IMR-90 (cell line): ENCODE data around the gene PDS5A. TPM values are rescaled to one million over a fixed set of nuclear protein-coding genes. Genes with fewer than 3 reads are reported as not detected.

ENCODE experiments used
- ATAC-seq: fragments of 200-7000 bp; cut with Tn5 transposase; 2 replicates; pipeline ENCODE4 v1.9.1; 2020; ENCODE audit warnings: low read depth, mild to moderate bottlenecking, moderate library complexity
- BruUV-seq: library from RNA; stranded (reverse); fragments of 400-500 nt; replicated peaks from 2 replicates; lab custom pipeline; 2021; lab: Mats Ljungman, UMichigan
- CTCF ChIA-PET: fragments of 300-600 bp; formaldehyde crosslinking; extraction: SDS; loops from one replicate; lab custom pipeline; 2021; ENCODE audit warnings: antibody characterized with exemption; lab: Yijun Ruan, JAX
- POLR2A ChIA-PET: fragments of 300-600 bp; sonication (Branson Sonifier 250); formaldehyde crosslinking; loops from one replicate; lab custom pipeline; 2022; ENCODE audit warnings: antibody characterized with exemption; ENCODE audit not compliant: unreplicated experiment; lab: Charles Lee
- DNase-seq: peaks from one replicate; pipeline ENCODE4 v3.0.0; 2013
- H2AFZ ChIP-seq: replicated peaks from 2 replicates; pipeline ENCODE3; 2013; ENCODE audit warnings: low read length, mild to moderate bottlenecking; ENCODE audit not compliant: poor library complexity
- H2AK5ac ChIP-seq: 2 replicates; pipeline ENCODE4 v1.6.1; 2013; ENCODE audit warnings: low read depth, low read length, inconsistent platforms
- H2AK9ac ChIP-seq: replicated peaks from 2 replicates; pipeline ENCODE3; 2013; ENCODE audit warnings: mild to moderate bottlenecking, low read depth, low read length, moderate library complexity; ENCODE audit not compliant: poor library complexity
- H2BK120ac ChIP-seq: 2 replicates; pipeline ENCODE4 v1.6.1; 2013; ENCODE audit warnings: low read depth, low read length, inconsistent platforms
- H2BK15ac ChIP-seq: 3 replicates; pipeline ENCODE4 v1.6.1; 2013; ENCODE audit warnings: low read depth, low read length, inconsistent platforms
- H2BK20ac ChIP-seq: 2 replicates; pipeline ENCODE4 v1.6.1; 2013; ENCODE audit warnings: low read depth, mild to moderate bottlenecking, inconsistent platforms, low read length, moderate library complexity
- H2BK5ac ChIP-seq: 2 replicates; pipeline ENCODE4 v1.6.1; 2013; ENCODE audit warnings: mild to moderate bottlenecking, low read depth, low read length, inconsistent platforms; ENCODE audit not compliant: poor library complexity, severe bottlenecking
- H3K14ac ChIP-seq: replicated peaks from 2 replicates; pipeline ENCODE4 v1.6.1; 2013; ENCODE audit warnings: low read depth, low read length, inconsistent platforms
- H3K18ac ChIP-seq: 2 replicates; pipeline ENCODE4 v1.6.1; 2013; ENCODE audit warnings: low read depth, low read length, control low read depth
- H3K23ac ChIP-seq: 2 replicates; pipeline ENCODE4 v1.6.1; 2013; ENCODE audit warnings: low read depth, low read length, inconsistent platforms
- H3K27ac ChIP-seq: 2 replicates; pipeline ENCODE4 v1.5.1; 2013; ENCODE audit warnings: mild to moderate bottlenecking, control low read depth, low read length; ENCODE audit not compliant: insufficient read depth
- H3K27me3 ChIP-seq: 2 replicates; pipeline ENCODE4 v1.6.1; 2013; ENCODE audit warnings: low read length; ENCODE audit not compliant: control insufficient read depth, insufficient read depth
- H3K36me3 ChIP-seq: 2 replicates; pipeline ENCODE4 v1.6.1; 2013; ENCODE audit warnings: low read length, mixed read lengths; ENCODE audit not compliant: control insufficient read depth, insufficient read depth
- H3K4ac ChIP-seq: 2 replicates; pipeline ENCODE4 v1.6.1; 2013; ENCODE audit warnings: low read depth, low read length, inconsistent platforms
- H3K4me1 ChIP-seq: 2 replicates; pipeline ENCODE4 v1.6.1; 2013; ENCODE audit warnings: low read length, mixed read lengths; ENCODE audit not compliant: control insufficient read depth, insufficient read depth
- H3K4me2 ChIP-seq: 2 replicates; pipeline ENCODE4 v1.6.1; 2013; ENCODE audit warnings: low read depth, mild to moderate bottlenecking, control low read depth, low read length, moderate library complexity
- H3K4me3 ChIP-seq: 2 replicates; pipeline ENCODE4 v1.5.1; 2013; ENCODE audit warnings: low read depth, mild to moderate bottlenecking, control low read depth, low read length, moderate library complexity; ENCODE audit not compliant: insufficient read depth
- H3K56ac ChIP-seq: 2 replicates; pipeline ENCODE4 v1.6.1; 2013; ENCODE audit warnings: low read length, inconsistent platforms; ENCODE audit not compliant: insufficient read depth; ENCODE audit errors: extremely low read depth
- H3K79me1 ChIP-seq, 2 experiments: 2 replicates each; pipeline ENCODE4 v1.6.1; 2013; ENCODE audit warnings: low read length in 2 of 2, inconsistent platforms in 1 of 2, low read depth in 1 of 2
- H3K9ac ChIP-seq: 2 replicates; pipeline ENCODE4 v1.6.1; 2013; ENCODE audit warnings: low read depth, low read length, control low read depth
- H3K9me1 ChIP-seq: 2 replicates; pipeline ENCODE4 v1.6.1; 2013; ENCODE audit warnings: low read length, inconsistent platforms; ENCODE audit not compliant: insufficient read depth
- H3K9me3 ChIP-seq: 2 replicates; pipeline ENCODE4 v1.6.1; 2013; ENCODE audit warnings: low read length; ENCODE audit not compliant: control insufficient read depth, insufficient read depth
- H4K20me1 ChIP-seq: 2 replicates; pipeline ENCODE4 v1.6.1; 2013; ENCODE audit warnings: low read length, inconsistent platforms; ENCODE audit not compliant: insufficient read depth
- H4K5ac ChIP-seq: 2 replicates; pipeline ENCODE4 v1.6.1; 2013; ENCODE audit warnings: mild to moderate bottlenecking, low read depth, low read length, control low read depth
- H4K8ac ChIP-seq, 2 experiments: 2 replicates each; pipeline ENCODE4 v1.6.1; 2013; ENCODE audit warnings: low read depth in 2 of 2, low read length in 2 of 2, control low read depth in 1 of 2, inconsistent platforms in 1 of 2
- H4K91ac ChIP-seq: 2 replicates; pipeline ENCODE4 v1.6.1; 2013; ENCODE audit warnings: low read depth, low read length, inconsistent platforms; ENCODE audit not compliant: insufficient read depth
- BHLHE40 ChIP-seq: fragments of 150-350 bp; IDR thresholded peaks from 2 replicates; pipeline ENCODE4 v1.6.1; 2016; ENCODE audit warnings: mild to moderate bottlenecking, low read depth, low read length
- CEBPB ChIP-seq: IDR thresholded peaks from 2 replicates; pipeline ENCODE4 v1.6.1; 2012; ENCODE audit warnings: low read depth, low read length, improper control_type of control experiment
- CHD1 ChIP-seq: IDR thresholded peaks from 2 replicates; pipeline ENCODE4 v1.6.1; 2012; ENCODE audit warnings: low read depth, low read length, improper control_type of control experiment
- MAZ ChIP-seq: IDR thresholded peaks from 2 replicates; pipeline ENCODE4 v1.6.1; 2012; ENCODE audit warnings: low read depth, mild to moderate bottlenecking, low read length, improper control_type of control experiment, moderate library complexity, borderline replicate concordance
- MXI1 ChIP-seq: IDR thresholded peaks from 2 replicates; pipeline ENCODE4 v1.6.1; 2012; ENCODE audit warnings: low read depth, mild to moderate bottlenecking, low read length, moderate library complexity, borderline replicate concordance
- NFE2L2 ChIP-seq: fragments of 150-350 bp; IDR thresholded peaks from 2 replicates; pipeline ENCODE4 v1.6.1; 2016; ENCODE audit warnings: low read depth, mild to moderate bottlenecking, low read length
- POLR2A ChIP-seq: IDR thresholded peaks from 2 replicates; pipeline ENCODE4 v1.6.1; 2012; ENCODE audit warnings: mild to moderate bottlenecking, low read depth, low read length
- RAD21 ChIP-seq: IDR thresholded peaks from 2 replicates; pipeline ENCODE4 v1.6.1; 2012; ENCODE audit warnings: low read length, improper control_type of control experiment
- RCOR1 ChIP-seq: IDR thresholded peaks from 2 replicates; pipeline ENCODE4 v1.6.1; 2012; ENCODE audit warnings: mild to moderate bottlenecking, low read length, improper control_type of control experiment; ENCODE audit not compliant: insufficient replicate concordance
- RFX5 ChIP-seq: IDR thresholded peaks from 2 replicates; pipeline ENCODE4 v1.8.0; 2012; ENCODE audit warnings: low read depth, mild to moderate bottlenecking, low read length, moderate library complexity
- SMC3 ChIP-seq: fragments of 150-350 bp; IDR thresholded peaks from 2 replicates; pipeline ENCODE4 v1.6.1; 2016; ENCODE audit warnings: low read depth, mild to moderate bottlenecking, antibody characterized with exemption, low read length, moderate library complexity
- WGBS, 2 experiments: methylation state at CpG; one replicate each; pipeline versions ENCODE4 v1.1.5 to v1.1.7; 2013; ENCODE audit warnings: missing lambda C conversion rate in 2 of 2; ENCODE audit not compliant: insufficient read length in 1 of 2; ENCODE audit errors: extremely low coverage in 2 of 2; 5-methylcytosine and 5-hydroxymethylcytosine counted together
- dilution Hi-C: fragments of 300-500 bp; cut with HindIII; formaldehyde crosslinking; loops from one replicate; pipeline ENCODE4 v1.14.3; 2018; ENCODE audit warnings: low sequenced_read_pairs; ENCODE audit not compliant: unreplicated experiment
- in situ Hi-C: fragments of 300-500 bp; cut with MboI; formaldehyde crosslinking; loops from 3 replicates; pipeline ENCODE4 v1.14.3; 2019; ENCODE audit warnings: low sequenced_read_pairs, inconsistent platforms, mixed read lengths
- intact Hi-C: fragments of 100-400 bp; cut with micrococcal nuclease; formaldehyde crosslinking; loops from 2 replicates; pipeline ENCODE4 v1.10.0; 2022
- polyA plus RNA-seq, 3 experiments: library from polyadenylated mRNA; depleted of rRNA; stranded (reverse); fragments of >200 nt; gene quantifications; 2 replicates each; pipeline ENCODE4 v1.2.3, GENCODE V29; 2012; ENCODE audit warnings: low replicate concordance in 1 of 3
- total RNA-seq: library from RNA; depleted of rRNA; stranded (reverse); fragments of >200 nt; gene quantifications from 2 replicates; pipeline ENCODE4 v1.2.3, GENCODE V29; 2012
- TF ChIP-seq, protein P1 (sequence below): conservative IDR thresholded peaks from 2 replicates; pipeline ENCODE4 v1.5.1; 2012; ENCODE audit warnings: mild to moderate bottlenecking, low read depth, low read length, improper control_type of control experiment
- TF ChIP-seq, protein P2 (sequence below): fragments of 150-350 bp; IDR thresholded peaks from 2 replicates; pipeline ENCODE4 v1.6.1; 2017; ENCODE audit warnings: mild to moderate bottlenecking, antibody characterized with exemption, low read length, low read depth

The PDS5A gene
- total and polyA plus RNA-seq, 2 of the 4 experiments (the other 2 are of a cell fraction), result 16.3 to 33.5 TPM

DNA sequence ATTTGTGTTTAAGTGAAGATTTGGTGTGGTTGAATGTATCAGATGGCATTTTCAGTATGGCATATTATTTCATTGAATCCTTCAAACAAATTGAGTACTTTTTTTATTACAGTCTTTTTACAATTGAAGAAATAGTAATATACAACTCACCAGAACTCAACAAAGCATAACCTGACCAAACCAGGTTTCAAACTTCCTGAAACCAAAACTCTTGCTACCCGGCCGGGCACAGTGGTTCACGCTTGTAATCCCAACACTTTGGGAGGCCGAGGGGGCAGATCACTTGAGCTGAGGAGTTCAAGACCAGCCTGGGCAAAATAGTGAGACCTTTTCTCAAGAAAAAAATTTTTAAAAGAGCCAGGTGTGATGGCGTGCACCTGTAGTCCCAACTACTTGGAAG, 185.6 kb downstream of the PDS5A start:
- CTCF ChIA-PET, result no interaction called here
- intact Hi-C loops, result no loop called here

More for the DNA sequence above, 185.6 kb downstream of the PDS5A start:
- ATAC-seq, result no peak
- Histone ChIP-seq H3K18ac (no peak overlapping the region), H3K27me3 (no peaks in the 10 kb centered on the region), H4K20me1 (no peaks in the 10 kb centered on the region), H3K9me3 (no peaks in the 10 kb centered on the region), H2BK120ac (no peak overlapping the region), H3K79me1 (no peaks in the 10 kb centered on the region), H3K4me2 (no peak overlapping the region), H2BK5ac (no peak overlapping the region), H2AK9ac (no peak overlapping the region), H4K5ac (no peak overlapping the region), H3K4me1 (no peaks in the 10 kb centered on the region), H3K36me3 (no peaks in the 10 kb centered on the region), H2AK5ac (no peak overlapping the region), H3K4ac (no peak overlapping the region), H3K4me3 (no peak overlapping the region), H3K27ac (no peak overlapping the region), H3K56ac (no peak overlapping the region), H2BK15ac (no peak overlapping the region), H2BK20ac (no peak overlapping the region), H4K91ac (no peak overlapping the region), H2AFZ (no peak overlapping the region), H3K9ac (no peak overlapping the region), H3K9me1 (no peaks in the 10 kb centered on the region), H3K14ac (no peak overlapping the region), H3K23ac (no peak overlapping the region), H4K8ac (no peak overlapping the region)
- TF ChIP-seq SMC3, result no peak
- no peak for TF ChIP-seq RAD21
- TF ChIP-seq MAZ, result no peak
- TF ChIP-seq NFE2L2, result no peak
- no peak for TF ChIP-seq CEBPB
- TF ChIP-seq MXI1, result no peak
- TF ChIP-seq, protein P1, sequence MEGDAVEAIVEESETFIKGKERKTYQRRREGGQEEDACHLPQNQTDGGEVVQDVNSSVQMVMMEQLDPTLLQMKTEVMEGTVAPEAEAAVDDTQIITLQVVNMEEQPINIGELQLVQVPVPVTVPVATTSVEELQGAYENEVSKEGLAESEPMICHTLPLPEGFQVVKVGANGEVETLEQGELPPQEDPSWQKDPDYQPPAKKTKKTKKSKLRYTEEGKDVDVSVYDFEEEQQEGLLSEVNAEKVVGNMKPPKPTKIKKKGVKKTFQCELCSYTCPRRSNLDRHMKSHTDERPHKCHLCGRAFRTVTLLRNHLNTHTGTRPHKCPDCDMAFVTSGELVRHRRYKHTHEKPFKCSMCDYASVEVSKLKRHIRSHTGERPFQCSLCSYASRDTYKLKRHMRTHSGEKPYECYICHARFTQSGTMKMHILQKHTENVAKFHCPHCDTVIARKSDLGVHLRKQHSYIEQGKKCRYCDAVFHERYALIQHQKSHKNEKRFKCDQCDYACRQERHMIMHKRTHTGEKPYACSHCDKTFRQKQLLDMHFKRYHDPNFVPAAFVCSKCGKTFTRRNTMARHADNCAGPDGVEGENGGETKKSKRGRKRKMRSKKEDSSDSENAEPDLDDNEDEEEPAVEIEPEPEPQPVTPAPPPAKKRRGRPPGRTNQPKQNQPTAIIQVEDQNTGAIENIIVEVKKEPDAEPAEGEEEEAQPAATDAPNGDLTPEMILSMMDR, result no peak
- TF ChIP-seq RCOR1, result no peak
- TF ChIP-seq, protein P2, sequence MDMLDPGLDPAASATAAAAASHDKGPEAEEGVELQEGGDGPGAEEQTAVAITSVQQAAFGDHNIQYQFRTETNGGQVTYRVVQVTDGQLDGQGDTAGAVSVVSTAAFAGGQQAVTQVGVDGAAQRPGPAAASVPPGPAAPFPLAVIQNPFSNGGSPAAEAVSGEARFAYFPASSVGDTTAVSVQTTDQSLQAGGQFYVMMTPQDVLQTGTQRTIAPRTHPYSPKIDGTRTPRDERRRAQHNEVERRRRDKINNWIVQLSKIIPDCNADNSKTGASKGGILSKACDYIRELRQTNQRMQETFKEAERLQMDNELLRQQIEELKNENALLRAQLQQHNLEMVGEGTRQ, result no peak
- no peak for TF ChIP-seq BHLHE40
- no peak for TF ChIP-seq CHD1
- TF ChIP-seq POLR2A, result no peak
- TF ChIP-seq RFX5, result no peak
- POLR2A ChIA-PET, result no interaction called here
- in situ Hi-C loops (no loop called here), dilution Hi-C loops (no loop called here)
- BruUV-seq, result no TSS peak
- no CpG with 5 or more reads among the region's 5 CpGs for WGBS, 2 experiments
- no peak for DNase-seq
